ENCODE results near the gene ZNF865. TPM values are rescaled to one million over a fixed set of nuclear protein-coding genes. Genes with fewer than 3 reads are reported as not detected.

ZNF865 gene
- total RNA-seq, 2 experiments from 2014 or later = 14.2 TPM

GRCh38 chr19:55602104-55603001, 3.1 kb upstream of the ZNF865 start:
- peaks cover 52% of the 10 kb centered on the region for H3K4me1 Mint-ChIP-seq
- peak overlapping the region; percentile 78 for H3K4me3 Mint-ChIP-seq
- peaks cover 20% of the 10 kb centered on the region for H3K36me3 Mint-ChIP-seq (ENCODE audit: low read depth)
- H3K27ac Mint-ChIP-seq = peak overlapping the region; percentile 87
- ChIA-PET CTCF (interaction anchor here (1.7 kb wide), 1 partner anchor 52 kb away, joined by 6 read pairs; the partner anchor contains the start of gene U2AF2), POLR2A (no interaction called here)
- DNase-seq = no peak
- peaks cover 4% of the 10 kb centered on the region for H3K9me3 Mint-ChIP-seq
- H3K27me3 Mint-ChIP-seq = no peaks in the 10 kb centered on the region

GRCh38 chr19:55603115-55603514, 2.3 kb upstream of the ZNF865 start:
- Mint-ChIP-seq H3K27me3 (no peaks in the 10 kb centered on the region), H3K9me3 (peaks cover 4% of the 10 kb centered on the region), H3K36me3 (ENCODE audit: low read depth) (peaks cover 24% of the 10 kb centered on the region), H3K4me3 (peak overlapping the region; percentile 37), H3K4me1 (peaks cover 56% of the 10 kb centered on the region), H3K27ac (peak overlapping the region; percentile 67)
- DNase-seq = no peak
- ChIA-PET POLR2A (no interaction called here), CTCF (interaction anchor here (1.7 kb wide), 1 partner anchor 51 kb away, joined by 6 read pairs; the partner anchor contains the start of gene U2AF2)

GRCh38 chr19:55603581-55604292, 1.7 kb upstream of the ZNF865 start:
- DNase-seq = no peak
- Mint-ChIP-seq H3K27me3 (no peaks in the 10 kb centered on the region), H3K9me3 (peaks cover 1% of the 10 kb centered on the region), H3K4me1 (peaks cover 53% of the 10 kb centered on the region), H3K4me3 (peak overlapping the region; percentile 37), H3K27ac (peak overlapping the region; percentile 67), H3K36me3 (ENCODE audit: low read depth) (peaks cover 24% of the 10 kb centered on the region)
- ChIA-PET POLR2A (interaction anchor here (1.0 to 1.2 kb wide), 2 partner anchors 9 to 100 kb away, joined by 3 read pairs; no protein-coding TSS in a partner anchor), CTCF (interaction anchor here (0.6 to 1.2 kb wide), 2 partner anchors 28 to 36 kb away, joined by 3 read pairs; no protein-coding TSS in a partner anchor)

GRCh38 chr19:55605207-55605636, 225 bp upstream of the ZNF865 start:
- Mint-ChIP-seq H3K4me3 (peak overlapping the region; percentile 78), H3K9me3 (no peaks in the 10 kb centered on the region), H3K27me3 (no peaks in the 10 kb centered on the region), H3K36me3 (ENCODE audit: low read depth) (peaks cover 32% of the 10 kb centered on the region), H3K4me1 (peaks cover 55% of the 10 kb centered on the region), H3K27ac (peak overlapping the region; percentile 94)
- DNase-seq = peak; percentile 99
- ChIA-PET POLR2A (no interaction called here), CTCF (interaction anchor here (1.0 to 3.6 kb wide), 12 partner anchors 9 to 101 kb away, joined by 3 to 30 read pairs (median 6); partner anchors contain the start of gene U2AF2)

- no peaks in the 10 kb centered on the region for H3K9me3 Mint-ChIP-seq
- H3K4me1 Mint-ChIP-seq = peaks cover 53% of the 10 kb centered on the region
- H3K27ac Mint-ChIP-seq = peak overlapping the region; percentile 96
- ChIA-PET CTCF (interaction anchor here (0.5 to 3.6 kb wide), 14 partner anchors 9 to 1755 kb away, joined by 3 to 30 read pairs (median 6); partner anchors contain the start of genes U2AF2 and ZNF784), POLR2A (no interaction called here)
- no peaks in the 10 kb centered on the region for H3K27me3 Mint-ChIP-seq
- H3K36me3 Mint-ChIP-seq (ENCODE audit: low read depth) = peaks cover 32% of the 10 kb centered on the region
- H3K4me3 Mint-ChIP-seq = peak overlapping the region; percentile 93
- no peak for DNase-seq
Measured at GRCh38 chr19:55606471-55606787, 982 bp downstream of the ZNF865 start.

- POLR2A ChIA-PET = no interaction called here
- no peaks in the 10 kb centered on the region for H3K27me3 Mint-ChIP-seq
- no peaks in the 10 kb centered on the region for H3K9me3 Mint-ChIP-seq
- peak overlapping the region; percentile 93 for H3K4me3 Mint-ChIP-seq
- H3K4me1 Mint-ChIP-seq = peaks cover 49% of the 10 kb centered on the region
- no peak for DNase-seq
- CTCF ChIA-PET = interaction anchor here (0.6 to 3.6 kb wide), 13 partner anchors 8 to 108 kb away, joined by 3 to 30 read pairs (median 6); partner anchors contain the start of genes U2AF2 and ZNF784
- peak overlapping the region; percentile 96 for H3K27ac Mint-ChIP-seq
- peaks cover 29% of the 10 kb centered on the region for H3K36me3 Mint-ChIP-seq (ENCODE audit: low read depth)
Measured at GRCh38 chr19:55606817-55607216, 1.4 kb downstream of the ZNF865 start.

- Mint-ChIP-seq H3K4me1 (peaks cover 40% of the 10 kb centered on the region), H3K4me3 (no peak overlapping the region), H3K27ac (no peak overlapping the region), H3K27me3 (no peaks in the 10 kb centered on the region), H3K9me3 (no peaks in the 10 kb centered on the region), H3K36me3 (ENCODE audit: low read depth) (peaks cover 29% of the 10 kb centered on the region)
- POLR2A ChIA-PET = no interaction called here
- CTCF ChIA-PET = interaction anchor here (1.3 kb wide), 1 partner anchor 17 kb away, joined by 3 read pairs; no protein-coding TSS in a partner anchor
- DNase-seq = no peak
Measured at GRCh38 chr19:55609326-55609725, 3.9 kb downstream of the ZNF865 start.

- no peak overlapping the region for H3K4me3 Mint-ChIP-seq
Measured at GRCh38 chr19:55611300-55611982, 6.0 kb downstream of the ZNF865 start.

GRCh38 chr19:55611983-55612645, 6.7 kb downstream of the ZNF865 start:
- no peak overlapping the region for H3K27ac Mint-ChIP-seq
- ChIA-PET CTCF (no interaction called here), POLR2A (interaction anchor here (0.9 kb wide), 1 partner anchor 8 kb away, joined by 3 read pairs; no protein-coding TSS in a partner anchor)
- H3K27me3 Mint-ChIP-seq = no peaks in the 10 kb centered on the region
- H3K9me3 Mint-ChIP-seq = no peaks in the 10 kb centered on the region
- H3K36me3 Mint-ChIP-seq (ENCODE audit: low read depth) = peaks cover 31% of the 10 kb centered on the region
- H3K4me3 Mint-ChIP-seq = no peak overlapping the region
- no peak for DNase-seq
- peaks cover 22% of the 10 kb centered on the region for H3K4me1 Mint-ChIP-seq

More at GRCh38 chr19:55611300-55611982, 6.0 kb downstream of the ZNF865 start:
- peaks cover 31% of the 10 kb centered on the region for H3K36me3 Mint-ChIP-seq (ENCODE audit: low read depth)
- peaks cover 29% of the 10 kb centered on the region for H3K4me1 Mint-ChIP-seq
- no peak overlapping the region for H3K27ac Mint-ChIP-seq
- no peaks in the 10 kb centered on the region for H3K27me3 Mint-ChIP-seq
- no peak for DNase-seq
- ChIA-PET POLR2A (no interaction called here), CTCF (no interaction called here)
- H3K9me3 Mint-ChIP-seq = no peaks in the 10 kb centered on the region

- H3K27me3 Mint-ChIP-seq = no peaks in the 10 kb centered on the region
- no peak overlapping the region for H3K4me3 Mint-ChIP-seq
- H3K4me1 Mint-ChIP-seq = peaks cover 13% of the 10 kb centered on the region
- H3K27ac Mint-ChIP-seq = no peak overlapping the region
- ChIA-PET CTCF (no interaction called here), POLR2A (no interaction called here)
- H3K36me3 Mint-ChIP-seq (ENCODE audit: low read depth) = peaks cover 32% of the 10 kb centered on the region
- DNase-seq = no peak
- H3K9me3 Mint-ChIP-seq = no peaks in the 10 kb centered on the region
Measured at GRCh38 chr19:55613396-55613795, 7.9 kb downstream of the ZNF865 start.

GRCh38 chr19:55613930-55614710, 8.7 kb downstream of the ZNF865 start:
- Mint-ChIP-seq H3K27me3 (no peaks in the 10 kb centered on the region), H3K4me3 (no peak overlapping the region), H3K27ac (no peak overlapping the region), H3K36me3 (ENCODE audit: low read depth) (peaks cover 28% of the 10 kb centered on the region), H3K4me1 (peaks cover 9% of the 10 kb centered on the region), H3K9me3 (no peaks in the 10 kb centered on the region)
- no peak for DNase-seq
- ChIA-PET CTCF (no interaction called here), POLR2A (no interaction called here)

Data from activated CD4-positive, alpha-beta T cell treated with anti-CD3 and anti-CD28 coated beads, Interleukin-2, amount 10 ng/mL, durations not matched to agents 7 days and 5 days (primary cell).